ENCODE measurements around the gene ARHGAP28. TPM values are rescaled to one million over a fixed set of nuclear protein-coding genes. Genes with fewer than 3 reads are reported as not detected.

ARHGAP28 gene
- total RNA-seq, 4 donors from 2014 or later, result 1.1 to 26.3 (median 2.6) TPM

GRCh38 chr18:6764382-6764781 is 34.9 kb downstream of the ARHGAP28 start:
- Histone ChIP-seq H3K9me3 (no peaks in the 10 kb centered on the region), H3K4me1 (no peaks in the 10 kb centered on the region), H3K27ac (no peak overlapping the region), H3K4me3 (no peak overlapping the region), H3K36me3 (no peaks in the 10 kb centered on the region), H3K27me3 (no peaks in the 10 kb centered on the region)
- in situ Hi-C loops (cut with MboI; ENCODE audit: low pct_ligation_motif_present in 1 of 4, low pct_unique_long_range_greater_than_20kb in 1 of 4, low sequenced_read_pairs in 3 of 4), result no loop called here
- intact Hi-C loops (cut with DNase I; ENCODE audit: low total_unique reads), result no loop called here
- 80% methylated on average over 1 to 3 of the region's 3 CpGs for WGBS, 2 donors (ENCODE audit: low coverage in 1 of 2)
- TF ChIP-seq EP300 (IDR thresholded peaks at IDR 0.05; ENCODE audit: low read depth) (no peak), POLR2A (IDR thresholded peaks at IDR 0.05) (no peak), POLR2AphosphoS5 (IDR thresholded peaks at IDR 0.05) (no peak), CTCF (IDR thresholded peaks at IDR 0.05) (no peak)
- DNase-seq, result no peak

DNA sequence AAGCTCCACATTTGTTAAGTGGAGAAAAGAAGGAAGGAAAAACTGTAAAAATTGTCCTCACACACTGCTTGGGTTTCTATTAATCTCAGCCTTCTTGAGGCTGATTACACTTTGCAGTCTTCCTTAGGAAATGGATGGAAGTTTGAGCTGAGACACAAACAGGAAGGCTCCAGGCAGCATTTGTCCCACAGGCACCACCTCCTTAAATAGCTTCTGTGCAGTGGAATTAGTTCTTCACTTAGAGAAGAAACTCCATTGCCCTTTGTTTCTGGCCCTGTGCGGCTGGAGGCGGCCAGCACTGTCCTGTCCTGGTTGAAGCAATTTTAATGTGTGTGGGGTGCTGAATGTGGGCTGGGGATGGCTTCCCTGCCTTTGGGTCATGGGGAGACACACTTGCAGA is 44.3 kb downstream of the ARHGAP28 start:
- TF ChIP-seq CTCF (IDR thresholded peaks at IDR 0.05) (no peak), POLR2AphosphoS5 (IDR thresholded peaks at IDR 0.05) (no peak), EP300 (IDR thresholded peaks at IDR 0.05; ENCODE audit: low read depth) (no peak), POLR2A (IDR thresholded peaks at IDR 0.05) (no peak)
- Histone ChIP-seq H3K27me3 (no peaks in the 10 kb centered on the region), H3K36me3 (no peaks in the 10 kb centered on the region), H3K27ac (peak overlapping the region in 1 of 4 donors; percentile 1), H3K9me3 (no peaks in the 10 kb centered on the region), H3K4me3 (no peak overlapping the region), H3K4me1 (no peaks in the 10 kb centered on the region)
- DNase-seq, result no peak
- intact Hi-C loops (cut with DNase I; ENCODE audit: low total_unique reads), result no loop called here
- in situ Hi-C loops (cut with MboI; ENCODE audit: low pct_ligation_motif_present in 1 of 4, low pct_unique_long_range_greater_than_20kb in 1 of 4, low sequenced_read_pairs in 3 of 4), result no loop called here
- 75% methylated on average over 2 of the region's 2 CpGs; no CpG with 5 or more reads in 1 of the 2 donors for WGBS, 2 donors (ENCODE audit: low coverage in 1 of 2)

DNA sequence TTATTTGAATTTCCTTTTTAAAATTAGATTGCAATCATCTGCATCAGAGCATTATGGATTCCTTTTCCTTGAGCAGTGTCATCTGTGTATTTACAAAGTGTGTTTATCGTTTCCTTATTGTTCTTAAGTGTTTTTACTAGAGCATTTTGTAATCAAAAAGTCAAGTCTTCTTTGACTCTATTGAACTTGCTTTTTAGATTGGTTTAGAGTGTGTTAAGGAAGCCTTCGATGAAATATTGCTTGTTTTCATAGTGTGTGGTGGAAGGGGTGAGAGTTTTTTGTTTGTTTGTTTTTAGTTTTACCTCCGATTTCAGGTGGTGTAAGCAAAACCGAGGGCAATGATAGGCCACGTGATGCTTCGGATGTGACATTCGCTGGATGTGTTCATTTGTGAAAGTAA is 45.7 kb downstream of the ARHGAP28 start:
- TF ChIP-seq POLR2A (IDR thresholded peaks at IDR 0.05), result no peak
- TF ChIP-seq EP300 (IDR thresholded peaks at IDR 0.05; ENCODE audit: low read depth), result no peak
- TF ChIP-seq POLR2AphosphoS5 (IDR thresholded peaks at IDR 0.05), result no peak
- no peak for TF ChIP-seq CTCF (IDR thresholded peaks at IDR 0.05)
- Histone ChIP-seq H3K27ac (peak overlapping the region; percentile 50 to 65 (median 57)), H3K9me3 (no peaks in the 10 kb centered on the region), H3K4me1 (no peaks in the 10 kb centered on the region), H3K36me3 (no peaks in the 10 kb centered on the region), H3K27me3 (no peaks in the 10 kb centered on the region), H3K4me3 (peak overlapping the region in 1 of 4 donors; percentile 10)
- no peak for DNase-seq
- intact Hi-C loops (cut with DNase I; ENCODE audit: low total_unique reads), result no loop called here
- 50 to 59% methylated on average over 7 of the region's 7 CpGs for WGBS, 2 donors (ENCODE audit: low coverage in 1 of 2)
- in situ Hi-C loops (cut with MboI; ENCODE audit: low pct_ligation_motif_present in 1 of 4, low pct_unique_long_range_greater_than_20kb in 1 of 4, low sequenced_read_pairs in 3 of 4), result no loop called here

DNA sequence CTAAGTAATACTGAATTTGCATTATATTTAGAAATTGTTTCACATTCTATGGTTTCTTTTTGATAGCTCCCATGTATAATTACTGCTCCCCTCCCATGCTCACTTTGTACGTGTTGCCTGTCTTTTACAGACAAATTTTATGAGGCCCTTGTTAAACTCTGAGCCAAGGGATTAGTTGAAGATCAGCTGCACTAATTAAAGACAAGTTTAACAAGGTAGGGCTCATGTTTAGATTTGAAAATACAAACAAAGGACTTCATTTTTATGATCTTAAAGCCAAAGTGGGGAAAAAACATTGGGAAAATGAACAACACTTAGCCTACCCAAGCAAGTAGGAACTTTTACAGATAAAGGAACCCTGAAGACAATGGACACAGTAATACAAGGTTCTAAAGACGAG is 46.2 kb downstream of the ARHGAP28 start:
- WGBS, 2 donors (ENCODE audit: low coverage in 1 of 2), result 26 to 60% methylated on average over 2 of the region's 2 CpGs
- H3K27ac ChIP-seq, result peak overlapping the region; percentile 50 to 65 (median 57)
- TF ChIP-seq EP300 (IDR thresholded peaks at IDR 0.05; ENCODE audit: low read depth) (no peak), CTCF (IDR thresholded peaks at IDR 0.05) (no peak), POLR2AphosphoS5 (IDR thresholded peaks at IDR 0.05) (no peak), POLR2A (IDR thresholded peaks at IDR 0.05) (no peak)

More for the DNA sequence above, 46.2 kb downstream of the ARHGAP28 start:
- in situ Hi-C loops (cut with MboI; ENCODE audit: low pct_ligation_motif_present in 1 of 4, low pct_unique_long_range_greater_than_20kb in 1 of 4, low sequenced_read_pairs in 3 of 4) (no loop called here), intact Hi-C loops (cut with DNase I; ENCODE audit: low total_unique reads) (no loop called here)
- Histone ChIP-seq H3K36me3 (no peaks in the 10 kb centered on the region), H3K27me3 (no peaks in the 10 kb centered on the region), H3K9me3 (no peaks in the 10 kb centered on the region), H3K4me3 (peak overlapping the region in 1 of 4 donors; percentile 10), H3K4me1 (no peaks in the 10 kb centered on the region)
- DNase-seq, result no peak

All from transverse colon (tissue), 4 donors.